GM12801 (cell line): ENCODE data around the gene RTP5.

Source experiments
- TF ChIP-seq, protein P1 (sequence below): IDR thresholded peaks from one replicate; pipeline ENCODE4 v1.5.1; 2011; ENCODE audit warnings: control low read depth; ENCODE audit not compliant: insufficient read length; ENCODE audit errors: extremely low read depth

Gene RTP5

DNA sequence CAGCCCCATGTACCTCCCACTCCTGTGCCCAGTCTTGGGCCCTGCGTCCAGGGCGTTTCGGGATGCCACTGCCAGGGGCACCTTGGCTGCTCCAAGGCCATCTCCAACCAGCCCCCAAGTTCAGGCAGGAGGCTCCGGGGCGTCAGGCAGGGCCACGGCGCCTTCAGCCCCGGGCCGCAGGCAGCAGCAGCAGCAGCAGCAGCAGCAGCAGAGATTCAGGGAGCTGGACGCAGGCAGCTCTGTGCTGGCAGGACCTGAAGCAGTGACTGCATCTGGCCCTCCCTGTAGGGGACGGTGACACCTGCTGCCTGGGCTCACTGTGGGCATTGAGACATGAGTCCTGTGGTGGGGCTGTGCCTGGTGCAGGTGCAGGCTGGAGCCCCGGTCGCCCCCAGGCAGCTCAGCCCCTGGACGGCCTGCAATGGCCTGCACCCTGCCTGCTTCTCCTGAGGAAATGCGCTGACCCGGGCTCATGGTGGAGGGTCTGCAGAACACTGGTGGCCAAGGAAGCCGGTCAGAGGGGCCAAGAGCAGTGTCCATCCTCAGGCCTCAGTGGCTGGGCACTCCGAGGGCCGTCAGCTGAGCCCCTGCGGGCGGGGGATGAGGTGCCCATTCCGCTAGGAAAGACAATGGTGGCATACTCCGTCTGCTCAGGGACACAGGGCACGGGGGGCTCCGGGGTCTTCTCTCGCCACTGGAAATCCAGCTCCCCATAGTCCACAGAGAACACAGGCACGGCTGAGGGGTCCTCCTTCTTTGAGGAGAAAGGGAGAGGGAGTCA is 18.8 kb upstream of the RTP5 start:
- TF ChIP-seq, protein P1, sequence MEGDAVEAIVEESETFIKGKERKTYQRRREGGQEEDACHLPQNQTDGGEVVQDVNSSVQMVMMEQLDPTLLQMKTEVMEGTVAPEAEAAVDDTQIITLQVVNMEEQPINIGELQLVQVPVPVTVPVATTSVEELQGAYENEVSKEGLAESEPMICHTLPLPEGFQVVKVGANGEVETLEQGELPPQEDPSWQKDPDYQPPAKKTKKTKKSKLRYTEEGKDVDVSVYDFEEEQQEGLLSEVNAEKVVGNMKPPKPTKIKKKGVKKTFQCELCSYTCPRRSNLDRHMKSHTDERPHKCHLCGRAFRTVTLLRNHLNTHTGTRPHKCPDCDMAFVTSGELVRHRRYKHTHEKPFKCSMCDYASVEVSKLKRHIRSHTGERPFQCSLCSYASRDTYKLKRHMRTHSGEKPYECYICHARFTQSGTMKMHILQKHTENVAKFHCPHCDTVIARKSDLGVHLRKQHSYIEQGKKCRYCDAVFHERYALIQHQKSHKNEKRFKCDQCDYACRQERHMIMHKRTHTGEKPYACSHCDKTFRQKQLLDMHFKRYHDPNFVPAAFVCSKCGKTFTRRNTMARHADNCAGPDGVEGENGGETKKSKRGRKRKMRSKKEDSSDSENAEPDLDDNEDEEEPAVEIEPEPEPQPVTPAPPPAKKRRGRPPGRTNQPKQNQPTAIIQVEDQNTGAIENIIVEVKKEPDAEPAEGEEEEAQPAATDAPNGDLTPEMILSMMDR: no peak

DNA sequence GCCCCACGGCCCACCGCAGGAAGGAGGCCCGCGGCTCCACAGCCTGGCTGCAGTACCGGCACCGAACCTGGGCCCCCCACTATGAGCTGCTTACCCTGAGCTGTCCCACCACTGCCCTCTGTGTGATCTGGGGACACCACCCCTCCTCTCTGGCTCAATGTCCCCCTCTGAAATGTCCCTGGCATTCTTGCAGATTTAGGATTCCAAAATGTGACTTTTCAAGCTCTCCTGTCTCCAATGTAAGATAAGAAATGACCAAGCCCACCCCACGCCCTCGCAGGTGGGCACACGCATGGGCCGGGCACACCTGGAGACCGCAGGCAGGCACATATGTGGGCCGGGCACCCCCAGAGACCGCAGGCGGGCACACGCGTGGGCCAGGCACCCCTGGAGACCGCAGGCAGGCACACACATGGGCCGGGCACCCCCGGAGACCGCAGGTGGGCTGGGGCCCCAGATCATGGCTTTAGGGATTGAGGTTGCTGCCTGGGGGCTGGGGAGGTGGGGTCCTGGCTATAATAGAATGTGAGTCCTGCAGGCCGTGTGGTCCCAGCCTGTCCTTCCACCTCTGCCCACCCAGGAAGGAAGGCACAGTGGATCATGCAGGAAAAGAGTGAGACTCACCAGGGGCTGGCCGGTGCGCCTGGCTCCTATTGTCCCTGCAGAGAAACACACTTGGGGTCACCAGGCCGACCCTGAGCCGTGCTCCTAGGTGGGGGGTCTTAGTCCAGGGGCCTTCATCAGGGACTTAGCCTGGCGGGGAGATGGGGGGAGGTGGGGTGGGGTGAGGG is 18.0 kb upstream of the RTP5 start:
- TF ChIP-seq, protein P1: no peak

DNA sequence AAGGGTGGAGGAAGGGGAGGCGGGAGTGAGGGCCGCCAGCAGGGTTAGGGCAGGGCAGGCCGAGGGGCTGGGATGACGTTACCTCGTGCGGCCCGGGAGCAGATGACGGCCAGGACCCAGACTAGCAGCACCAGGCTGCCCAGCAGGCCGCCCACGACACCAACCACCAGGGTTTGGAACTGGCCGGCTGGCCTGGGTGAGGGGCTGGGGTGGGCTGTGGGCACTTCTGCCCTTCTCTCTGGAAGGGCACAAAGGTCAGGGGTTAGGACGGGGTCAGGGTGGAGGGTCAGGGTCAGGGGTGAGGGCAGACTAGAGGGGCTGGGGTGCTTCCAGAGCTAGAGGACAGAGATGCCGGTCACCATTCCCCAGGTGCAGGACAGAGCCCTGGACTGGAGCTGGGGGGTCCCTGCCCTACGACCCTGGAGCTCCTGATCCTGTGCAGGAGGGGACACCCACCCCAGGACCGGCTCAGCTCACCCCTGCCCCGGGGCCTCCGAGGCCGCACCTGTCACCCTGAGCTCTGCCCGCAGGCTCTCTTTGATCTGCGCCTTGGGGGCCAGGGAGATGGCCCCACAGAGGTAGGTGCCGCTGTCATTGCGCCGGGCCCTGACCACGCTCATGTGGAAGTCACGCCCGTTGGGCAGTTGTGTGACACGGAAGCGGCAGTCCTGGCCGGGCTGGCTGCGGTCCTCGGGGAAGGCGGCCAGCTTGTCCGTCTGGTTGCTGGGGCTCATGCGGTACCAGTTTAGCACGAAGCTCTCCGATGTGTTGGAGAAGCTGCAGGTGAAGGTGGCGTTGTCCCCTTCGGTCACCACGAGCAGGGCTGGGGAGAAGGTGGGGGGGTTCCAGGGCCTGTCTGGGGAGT is 17.2 kb upstream of the RTP5 start:
- TF ChIP-seq, protein P1: no peak

DNA sequence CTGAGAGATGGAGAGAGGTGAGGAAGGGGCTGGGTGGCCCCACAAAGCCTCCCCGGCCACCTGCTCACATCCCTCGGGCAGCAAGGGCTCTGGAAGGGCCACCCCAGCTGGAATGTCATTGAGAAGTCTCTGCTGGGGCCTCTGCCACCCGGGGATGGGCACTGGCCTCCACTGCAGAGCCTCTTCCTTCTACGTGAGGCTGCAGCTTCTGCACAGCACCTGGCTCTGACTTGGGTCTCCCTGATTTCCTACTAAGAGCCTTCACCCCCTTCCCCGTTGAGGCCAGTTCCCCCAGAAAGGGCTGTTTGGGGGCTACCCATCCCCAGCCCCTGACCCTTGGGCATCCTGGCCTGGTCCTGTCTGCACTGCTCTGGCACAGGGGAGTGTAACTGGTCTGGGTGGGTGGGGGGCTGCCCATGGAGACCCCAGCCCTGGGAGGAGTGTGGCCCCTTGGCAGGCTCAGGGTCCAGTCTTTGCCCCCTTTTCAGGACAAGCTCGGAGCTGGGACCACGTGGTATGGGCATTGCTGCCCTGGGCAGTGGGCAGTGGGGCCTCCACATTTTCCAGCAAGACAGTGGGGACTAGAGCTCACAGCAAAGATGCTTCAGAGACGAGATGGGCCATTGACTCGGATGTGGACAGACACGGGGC is 16.4 kb upstream of the RTP5 start:
- TF ChIP-seq, protein P1: no peak

DNA sequence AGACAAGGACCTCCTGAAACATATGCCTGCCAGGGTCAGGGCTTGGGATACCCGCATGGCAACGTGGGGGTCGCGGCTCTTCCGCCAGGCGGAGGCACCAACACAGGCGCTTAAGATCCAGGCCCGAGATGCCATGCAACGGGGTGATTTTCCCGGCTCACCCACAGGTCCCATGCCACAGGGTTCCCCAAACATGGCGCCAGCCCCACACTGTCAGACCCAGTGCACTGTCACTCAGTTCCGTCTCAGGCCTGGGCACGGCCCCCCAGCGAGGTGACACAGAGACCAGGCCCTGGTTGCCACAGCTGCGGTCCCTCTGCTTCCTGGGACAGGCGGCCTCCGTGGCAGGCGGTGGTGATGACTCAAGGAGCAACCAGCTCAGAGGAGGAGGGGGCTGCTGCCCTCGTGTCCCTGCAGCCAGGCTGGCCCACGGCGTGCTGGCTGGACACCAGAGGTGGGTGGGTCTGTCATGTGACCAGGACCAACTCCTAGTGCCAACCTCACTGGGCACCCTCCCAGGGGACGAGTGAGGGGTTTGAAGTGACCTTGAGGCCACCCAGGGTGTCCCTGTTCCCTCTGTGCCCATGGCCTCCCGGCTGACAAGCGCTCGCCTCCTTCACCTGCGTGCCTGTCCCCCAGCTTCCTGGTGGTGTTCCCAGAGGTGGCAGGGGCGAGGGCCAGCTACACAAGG is 15.7 kb upstream of the RTP5 start:
- TF ChIP-seq, protein P1: no peak

DNA sequence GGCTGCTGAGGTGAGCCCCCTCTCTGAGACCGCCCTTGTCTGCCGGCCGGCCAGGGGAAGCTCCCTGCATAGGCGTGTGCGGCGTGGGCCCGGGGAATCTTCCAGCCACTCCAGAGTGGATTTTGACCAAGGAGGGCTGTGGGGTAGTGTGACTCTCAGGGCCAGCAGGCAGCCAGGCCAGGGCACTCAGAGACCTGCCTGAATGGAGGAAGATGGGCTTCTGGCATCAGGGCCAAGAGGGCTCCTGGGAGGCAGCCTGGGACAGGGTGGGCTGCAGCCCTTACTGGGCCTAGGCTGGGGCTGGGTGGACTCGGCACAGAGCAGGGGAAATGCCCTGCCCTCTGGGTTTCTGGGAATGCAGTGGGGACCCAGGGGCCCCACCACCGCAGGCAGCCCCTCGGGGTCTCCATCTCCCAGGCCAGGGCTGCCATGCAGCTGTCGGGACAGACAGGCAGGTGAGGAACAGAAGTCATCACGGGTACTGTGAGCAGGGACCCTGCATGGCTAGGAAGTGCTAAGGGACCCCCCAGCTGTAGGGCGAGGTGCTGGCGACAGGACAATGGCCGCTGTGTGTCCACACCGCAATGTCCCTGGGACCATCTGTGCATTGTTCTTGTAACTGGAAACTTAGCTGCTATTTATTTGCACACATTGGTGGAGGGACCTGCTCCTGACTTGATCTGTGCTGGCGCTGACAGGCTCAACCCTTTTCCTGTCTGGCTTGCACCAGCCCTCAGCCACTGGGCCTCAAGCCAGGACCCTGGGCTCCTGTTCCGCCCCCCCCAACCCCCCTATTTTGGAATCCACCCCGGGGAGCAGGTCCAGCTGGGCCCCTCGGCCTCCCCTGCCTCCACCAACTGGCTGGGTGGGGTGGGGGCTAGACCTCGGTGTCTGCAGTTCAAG is 14.9 kb upstream of the RTP5 start:
- TF ChIP-seq, protein P1: no peak
